Large intestine (tissue), 3 donors: ENCODE results near the gene TNPO3. TPM values are rescaled to one million over a fixed set of nuclear protein-coding genes. Genes with fewer than 3 reads are reported as not detected.

Experiments
- DNase-seq, 2 donors: peaks; one replicate each; pipeline versions ENCODE4 v3.0.0 to v3.0.0-alpha.2; 2013
- H3K27ac ChIP-seq: one replicate; pipeline ENCODE4 v1.5.1; 2013; ENCODE audit warnings: low read length
- H3K27me3 ChIP-seq: 2 replicates; pipeline ENCODE4 v1.6.1; 2013; ENCODE audit warnings: low read length; ENCODE audit not compliant: control insufficient read depth, insufficient read depth
- H3K36me3 ChIP-seq: 2 replicates; pipeline ENCODE4 v1.6.1; 2013; ENCODE audit warnings: low read length; ENCODE audit not compliant: control insufficient read depth, insufficient read depth
- H3K4me1 ChIP-seq: one replicate; pipeline ENCODE4 v1.6.1; 2013; ENCODE audit warnings: low read length; ENCODE audit not compliant: control insufficient read depth, insufficient read depth
- H3K4me3 ChIP-seq: one replicate; pipeline ENCODE4 v1.5.1; 2013; ENCODE audit warnings: low read length
- H3K9me3 ChIP-seq: one replicate; pipeline ENCODE4 v1.6.1; 2013; ENCODE audit warnings: mild to moderate bottlenecking, low read depth, low read length, moderate library complexity; ENCODE audit not compliant: control insufficient read depth
- WGBS: methylation state at CpG from one replicate; pipeline ENCODE4 v1.1.5; 2013; ENCODE audit warnings: low lambda C conversion rate; ENCODE audit not compliant: insufficient coverage; 5-methylcytosine and 5-hydroxymethylcytosine counted together
- polyA plus RNA-seq: library from polyadenylated mRNA; unstranded; fragments of 120-200 nt; gene quantifications from one replicate; pipeline ENCODE4 v1.2.1, GENCODE V29; 2013

TNPO3 gene
- polyA plus RNA-seq, 1 donor: 32.1 TPM

DNA sequence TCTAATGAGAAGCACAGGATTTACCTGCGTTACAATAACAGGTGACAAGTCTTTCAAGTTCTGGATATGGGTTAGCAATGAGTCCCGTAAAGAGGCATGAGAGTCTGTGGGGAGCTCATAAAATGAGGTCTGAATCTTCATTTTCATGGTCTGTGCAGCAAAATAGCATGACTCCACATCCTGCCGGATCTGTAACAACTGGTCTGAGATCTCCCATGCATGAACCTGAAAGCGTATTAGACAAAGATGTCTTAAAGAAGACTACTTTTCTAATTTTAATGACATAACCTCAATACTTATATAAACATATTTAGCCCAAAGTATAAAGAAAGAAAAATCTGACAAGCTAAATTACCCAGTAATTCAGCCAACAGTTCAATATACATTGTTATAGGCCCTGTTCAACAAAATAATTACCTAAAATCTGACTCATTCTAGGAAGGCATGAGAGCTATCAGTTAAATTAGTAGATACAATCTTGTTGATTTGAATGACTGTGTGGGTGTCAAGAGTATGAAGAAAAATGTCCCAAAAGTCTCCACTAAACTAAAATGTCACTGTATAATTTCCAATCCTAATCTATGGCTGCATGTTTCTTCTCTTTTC is 36.9 kb downstream of the TNPO3 start:
- no peak overlapping the region for H3K27ac ChIP-seq
- WGBS: 100% methylated on average over 1 of the region's 4 CpGs

DNA sequence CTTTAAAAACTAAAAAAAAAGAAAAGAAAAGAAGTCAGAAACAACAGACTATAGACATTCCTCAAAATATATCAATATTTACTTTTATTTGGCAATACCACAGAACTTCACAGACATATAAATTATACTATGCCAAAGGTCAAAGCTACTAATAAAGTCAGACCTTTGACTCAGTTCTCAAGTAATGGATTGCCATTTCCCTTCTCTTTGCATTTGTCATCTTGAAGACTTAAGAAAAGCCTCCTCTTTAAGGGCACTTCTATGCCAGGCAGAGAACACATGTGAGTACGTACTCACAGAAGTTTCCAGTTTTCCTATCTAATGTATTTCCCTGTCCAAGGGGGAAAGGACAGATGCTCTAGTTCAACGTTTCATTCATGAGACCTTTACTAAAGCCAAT is 37.6 kb downstream of the TNPO3 start:
- Histone ChIP-seq H3K4me3 (no peak overlapping the region), H3K36me3 (peaks cover 31% of the 10 kb centered on the region), H3K27me3 (no peaks in the 10 kb centered on the region), H3K4me1 (no peaks in the 10 kb centered on the region), H3K27ac (no peak overlapping the region), H3K9me3 (no peaks in the 10 kb centered on the region)
- DNase-seq: peak; percentile 1 to 11
- WGBS: 20% methylated on average over 1 of the region's 2 CpGs

More for the DNA sequence above, 36.9 kb downstream of the TNPO3 start:
- no peak for DNase-seq
- Histone ChIP-seq H3K9me3 (no peaks in the 10 kb centered on the region), H3K27me3 (no peaks in the 10 kb centered on the region), H3K4me3 (no peak overlapping the region), H3K36me3 (peaks cover 31% of the 10 kb centered on the region), H3K4me1 (no peaks in the 10 kb centered on the region)

GRCh38 chr7:129014501-129015101 is 40.3 kb downstream of the TNPO3 start:
- DNase-seq: no peak
- WGBS: 92% methylated on average over 2 of the region's 6 CpGs
- H3K4me1 ChIP-seq: no peaks in the 10 kb centered on the region
- peaks cover 33% of the 10 kb centered on the region for H3K36me3 ChIP-seq
- no peaks in the 10 kb centered on the region for H3K9me3 ChIP-seq
- H3K27ac ChIP-seq: no peak overlapping the region
- H3K27me3 ChIP-seq: no peaks in the 10 kb centered on the region
- H3K4me3 ChIP-seq: no peak overlapping the region

GRCh38 chr7:129013048-129013724 is 41.7 kb downstream of the TNPO3 start:
- Histone ChIP-seq H3K4me3 (no peak overlapping the region), H3K36me3 (peaks cover 37% of the 10 kb centered on the region), H3K27ac (no peak overlapping the region), H3K4me1 (no peaks in the 10 kb centered on the region), H3K27me3 (no peaks in the 10 kb centered on the region), H3K9me3 (no peaks in the 10 kb centered on the region)
- WGBS: 100% methylated on average over 2 of the region's 4 CpGs
- no peak for DNase-seq

- Histone ChIP-seq H3K36me3 (peaks cover 37% of the 10 kb centered on the region), H3K9me3 (no peaks in the 10 kb centered on the region), H3K4me1 (no peaks in the 10 kb centered on the region), H3K27ac (no peak overlapping the region), H3K27me3 (no peaks in the 10 kb centered on the region), H3K4me3 (no peak overlapping the region)
- no CpG with 5 or more reads among the region's 1 CpG for WGBS
- DNase-seq: no peak
Measured at GRCh38 chr7:129012641-129013040, 42.3 kb downstream of the TNPO3 start.

- Histone ChIP-seq H3K4me3 (no peak overlapping the region), H3K27ac (no peak overlapping the region), H3K36me3 (peaks cover 26% of the 10 kb centered on the region), H3K4me1 (no peaks in the 10 kb centered on the region), H3K9me3 (no peaks in the 10 kb centered on the region), H3K27me3 (no peaks in the 10 kb centered on the region)
- DNase-seq: no peak
- 80% methylated on average over 1 of the region's 3 CpGs for WGBS
Measured at GRCh38 chr7:129010075-129010474, 44.8 kb downstream of the TNPO3 start.

DNA sequence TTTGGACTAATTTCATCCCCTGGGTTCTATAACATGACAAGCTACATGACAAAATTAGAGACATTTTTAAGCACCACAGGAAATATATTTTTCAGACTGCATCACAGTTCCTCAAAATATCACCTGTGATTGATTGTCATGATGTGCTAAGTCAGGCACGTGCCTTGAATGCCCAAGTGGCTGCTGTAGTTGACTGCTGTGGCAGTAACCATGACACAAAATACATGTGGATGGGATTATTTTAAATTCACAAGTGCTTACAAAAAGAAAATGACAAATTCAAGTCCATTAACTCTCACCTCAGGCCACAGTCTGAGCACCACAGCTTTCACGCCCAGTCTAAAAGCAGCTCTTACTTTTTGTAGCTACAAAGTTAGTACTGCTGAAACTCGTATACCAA is 45.5 kb downstream of the TNPO3 start:
- Histone ChIP-seq H3K27ac (no peak overlapping the region), H3K4me3 (no peak overlapping the region), H3K36me3 (peaks cover 24% of the 10 kb centered on the region), H3K9me3 (no peaks in the 10 kb centered on the region), H3K27me3 (no peaks in the 10 kb centered on the region), H3K4me1 (no peaks in the 10 kb centered on the region)
- no peak for DNase-seq
- 100% methylated on average over 2 of the region's 3 CpGs for WGBS

- Histone ChIP-seq H3K4me1 (no peaks in the 10 kb centered on the region), H3K9me3 (no peaks in the 10 kb centered on the region), H3K27ac (no peak overlapping the region), H3K27me3 (no peaks in the 10 kb centered on the region), H3K36me3 (peaks cover 21% of the 10 kb centered on the region), H3K4me3 (no peak overlapping the region)
- DNase-seq: no peak
- WGBS: 80% methylated on average over 1 of the region's 2 CpGs
Measured at GRCh38 chr7:129008645-129009414, 46.1 kb downstream of the TNPO3 start.

DNA sequence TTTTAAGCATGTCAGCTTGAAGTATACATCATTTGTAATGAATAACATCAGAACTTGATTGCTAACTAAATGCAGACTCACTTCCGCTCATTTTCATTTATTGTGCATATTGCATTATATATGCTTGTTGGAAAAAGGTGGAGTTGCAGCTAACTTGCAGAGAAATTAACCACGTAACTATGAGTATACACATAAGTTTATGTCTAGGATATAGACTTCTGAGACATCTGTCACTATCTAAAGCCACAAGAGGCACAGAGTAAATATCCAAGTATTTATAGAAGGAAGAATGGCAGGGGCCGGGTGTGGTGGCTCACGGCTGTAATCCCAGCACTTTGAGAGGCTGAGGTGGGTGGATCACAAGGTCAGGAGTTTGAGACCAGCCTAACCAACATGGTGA is 47.3 kb downstream of the TNPO3 start:
- Histone ChIP-seq H3K36me3 (peaks cover 19% of the 10 kb centered on the region), H3K4me1 (no peaks in the 10 kb centered on the region), H3K27ac (no peak overlapping the region), H3K9me3 (no peaks in the 10 kb centered on the region), H3K27me3 (no peaks in the 10 kb centered on the region), H3K4me3 (no peak overlapping the region)
- peak in 1 of 2 donors; percentile 3 for DNase-seq
- 100% methylated on average over 2 of the region's 4 CpGs for WGBS

- no peak for DNase-seq
- no peak overlapping the region for H3K27ac ChIP-seq
- WGBS: 43% methylated on average over 1 of the region's 3 CpGs
- no peaks in the 10 kb centered on the region for H3K9me3 ChIP-seq
- H3K4me1 ChIP-seq: no peaks in the 10 kb centered on the region
- H3K4me3 ChIP-seq: no peak overlapping the region
- no peaks in the 10 kb centered on the region for H3K27me3 ChIP-seq
- H3K36me3 ChIP-seq: peaks cover 24% of the 10 kb centered on the region
Measured at GRCh38 chr7:129006636-129007414, 48.1 kb downstream of the TNPO3 start.
